ENCODE measurements around the gene PTK7.
A peak's percentile ranks its signal among the peaks of the same experiment; 100 is the strongest.

Gene PTK7

DNA sequence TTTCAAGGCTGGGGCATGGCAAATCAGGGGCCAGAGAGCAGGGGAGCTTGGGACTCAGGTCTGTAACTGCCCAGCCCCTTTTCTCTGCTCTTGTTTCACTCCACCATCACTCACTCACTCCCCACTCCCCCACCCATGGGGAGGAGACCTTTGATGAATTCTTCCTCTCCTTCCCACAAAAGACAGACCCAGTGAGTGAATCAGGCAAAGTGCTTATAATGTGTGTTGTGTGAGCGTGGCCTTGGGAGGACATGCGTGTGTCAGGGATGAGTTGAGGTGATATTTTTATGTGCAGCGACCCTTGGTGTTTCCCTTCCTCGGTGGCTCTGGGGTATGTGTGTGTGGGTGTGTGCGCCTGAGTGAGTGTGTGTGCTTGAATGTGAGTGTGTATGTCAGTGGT, 104.9 kb downstream of the PTK7 start:
- no peak for DNase-seq

DNA sequence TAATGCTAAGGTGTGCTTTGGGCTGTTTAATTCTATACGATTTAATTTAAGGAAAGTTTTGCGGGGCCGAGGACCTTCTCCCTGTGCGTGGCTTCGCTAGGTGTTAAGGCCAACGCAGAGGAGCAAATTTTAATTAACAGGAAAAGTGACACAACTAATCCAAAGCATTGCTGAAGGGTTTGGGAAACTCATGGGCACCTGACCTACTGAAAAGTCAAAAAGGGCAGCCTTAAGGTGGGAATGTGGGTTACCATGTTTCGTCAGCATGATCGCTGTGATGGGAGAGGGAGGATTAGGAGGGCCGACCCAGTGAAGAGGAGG, 105.5 kb downstream of the PTK7 start:
- DNase-seq, result no peak

DNA sequence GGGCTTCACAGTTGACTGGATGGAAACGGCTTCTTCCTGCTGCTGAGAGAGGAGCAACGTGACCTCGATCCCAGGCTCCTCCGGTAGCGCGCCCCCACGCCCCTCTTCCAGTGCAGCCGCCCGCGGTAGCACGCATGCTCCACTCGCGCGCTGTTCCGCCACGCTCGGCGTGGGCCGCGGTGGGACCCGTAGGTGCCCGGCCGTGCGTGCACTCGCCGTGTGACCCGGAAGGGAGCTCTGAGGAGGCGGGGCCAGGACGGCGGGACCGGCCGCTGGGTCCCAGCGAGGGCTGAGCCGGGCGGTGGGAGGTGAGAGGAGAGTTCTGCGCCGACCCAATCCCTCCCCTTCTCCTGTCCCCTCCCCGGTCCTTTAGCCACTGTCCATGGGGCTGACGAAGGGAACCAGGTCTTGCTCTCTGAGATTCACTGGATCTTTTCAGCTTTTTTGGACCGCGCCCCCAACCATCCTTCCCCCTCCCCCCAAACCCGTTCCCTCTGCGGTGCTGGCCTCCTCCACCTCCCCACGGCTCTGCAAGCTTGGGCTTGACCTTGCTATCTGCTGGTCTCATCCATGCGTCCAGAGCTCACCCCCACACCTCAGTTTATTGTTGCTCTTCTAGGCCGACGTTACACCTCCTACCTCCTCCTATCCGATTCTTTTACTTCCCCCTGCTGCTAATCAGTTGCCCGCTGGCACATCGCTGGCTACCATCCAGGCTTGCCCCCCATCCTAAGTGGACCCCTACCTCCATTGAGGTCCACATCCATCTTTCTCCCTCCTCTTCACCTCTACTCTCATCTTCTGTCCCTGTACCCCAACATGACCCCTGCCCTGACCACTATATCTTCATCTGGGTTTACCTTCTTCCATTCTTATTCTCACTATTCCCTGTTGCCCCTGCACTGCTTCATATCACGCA, 106.1 kb downstream of the PTK7 start, which contains the start of gene CUL9:
Gene CUL9 (plus strand): TSS at position 255 of the 919 bp plus-strand sequence. CDS start 2,115 bp downstream, outside the sequence.
- DNase-seq, result peak; percentile 84 to 95 (median 92)

DNA sequence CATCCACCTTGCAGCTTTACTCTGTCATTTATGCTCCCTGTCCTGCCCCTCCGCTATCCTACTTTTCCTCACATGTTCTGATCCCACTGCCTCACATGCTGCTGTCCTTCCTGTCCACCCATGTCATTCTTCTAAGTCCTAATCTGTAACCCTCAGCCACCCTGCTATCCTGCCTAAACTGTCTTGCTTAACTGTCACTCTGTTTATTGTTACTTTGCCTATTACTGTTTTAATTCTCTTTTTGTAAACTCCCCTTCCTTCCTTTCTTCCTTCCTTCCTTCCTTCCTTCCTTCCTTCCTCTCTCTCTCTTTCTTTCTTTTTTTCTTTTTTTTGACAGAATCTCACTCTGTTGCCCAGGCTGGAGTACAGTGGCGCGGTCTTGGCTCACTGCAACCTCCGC, 107.3 kb downstream of the PTK7 start:
- no peak for DNase-seq

DNA sequence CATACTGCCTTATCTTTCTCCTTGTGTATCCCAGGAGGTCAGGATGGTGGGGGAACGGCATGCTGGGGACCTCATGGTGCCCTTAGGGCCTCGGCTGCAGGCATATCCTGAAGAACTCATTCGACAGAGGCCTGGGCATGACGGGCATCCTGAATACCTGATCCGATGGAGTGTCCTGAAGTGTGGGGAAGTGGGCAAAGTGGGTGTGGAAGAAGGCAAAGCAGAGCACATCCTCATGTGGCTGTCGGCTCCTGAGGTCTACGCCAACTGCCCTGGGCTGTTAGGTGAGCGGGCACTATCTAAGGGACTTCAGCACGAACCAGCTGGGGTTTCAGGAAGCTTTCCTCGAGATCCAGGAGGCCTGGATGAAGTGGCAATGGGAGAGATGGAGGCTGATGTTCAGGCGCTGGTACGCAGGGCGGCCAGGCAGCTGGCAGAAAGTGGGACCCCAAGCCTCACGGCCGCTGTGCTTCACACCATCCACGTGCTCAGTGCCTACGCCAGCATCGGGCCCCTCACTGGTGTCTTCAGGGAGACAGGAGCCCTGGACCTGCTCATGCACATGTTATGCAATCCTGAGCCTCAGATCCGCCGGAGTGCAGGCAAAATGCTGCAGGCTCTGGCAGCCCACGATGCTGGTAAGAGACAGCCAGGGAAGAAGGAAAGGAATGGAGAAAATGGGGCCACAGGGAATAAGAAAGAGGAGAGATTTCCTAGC, 108.3 kb downstream of the PTK7 start:
- no peak for DNase-seq

DNA sequence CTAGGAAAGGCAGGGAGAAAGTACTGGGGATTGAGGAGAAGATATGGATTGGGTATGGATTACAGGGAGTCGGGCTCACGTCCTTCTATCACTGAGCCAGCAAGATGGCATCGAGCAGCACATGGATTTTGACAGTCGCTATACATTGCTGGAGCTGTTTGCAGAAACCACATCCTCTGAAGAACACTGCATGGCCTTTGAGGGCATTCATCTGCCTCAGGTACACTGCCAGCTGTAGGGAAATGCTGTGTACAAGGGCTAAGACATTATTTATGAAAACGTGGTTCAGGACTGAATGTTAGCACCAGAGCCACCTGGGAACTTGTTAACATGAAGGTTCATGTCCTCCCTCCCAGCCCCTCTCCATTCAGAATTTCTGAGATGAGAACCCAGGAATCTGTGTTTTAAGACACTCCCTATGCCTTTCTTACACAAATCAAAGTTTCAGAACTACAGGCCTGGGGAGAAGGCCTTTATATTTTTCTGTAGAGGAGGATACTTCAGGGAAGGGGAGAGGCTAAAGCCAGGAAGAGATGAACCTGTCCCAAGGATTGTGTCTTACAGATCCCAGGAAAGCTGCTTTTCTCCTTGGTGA, 109.4 kb downstream of the PTK7 start:
- no peak for DNase-seq

DNA sequence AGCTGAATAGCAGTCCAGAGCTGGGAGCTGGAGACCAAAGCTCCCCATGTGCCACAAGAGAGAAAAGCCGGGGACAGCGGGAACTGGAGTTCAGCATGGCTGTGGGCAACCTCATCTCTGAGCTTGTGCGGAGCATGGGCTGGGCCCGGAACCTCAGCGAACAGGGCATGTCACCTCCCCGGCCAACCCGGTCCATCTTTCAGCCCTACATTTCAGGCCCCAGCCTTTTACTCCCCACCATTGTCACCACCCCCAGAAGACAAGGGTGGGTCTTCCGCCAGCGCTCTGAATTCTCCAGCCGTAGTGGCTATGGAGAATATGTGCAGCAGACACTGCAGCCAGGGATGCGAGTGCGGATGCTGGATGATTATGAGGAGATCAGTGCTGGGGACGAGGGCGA, 109.9 kb downstream of the PTK7 start:
- no peak for DNase-seq

DNA sequence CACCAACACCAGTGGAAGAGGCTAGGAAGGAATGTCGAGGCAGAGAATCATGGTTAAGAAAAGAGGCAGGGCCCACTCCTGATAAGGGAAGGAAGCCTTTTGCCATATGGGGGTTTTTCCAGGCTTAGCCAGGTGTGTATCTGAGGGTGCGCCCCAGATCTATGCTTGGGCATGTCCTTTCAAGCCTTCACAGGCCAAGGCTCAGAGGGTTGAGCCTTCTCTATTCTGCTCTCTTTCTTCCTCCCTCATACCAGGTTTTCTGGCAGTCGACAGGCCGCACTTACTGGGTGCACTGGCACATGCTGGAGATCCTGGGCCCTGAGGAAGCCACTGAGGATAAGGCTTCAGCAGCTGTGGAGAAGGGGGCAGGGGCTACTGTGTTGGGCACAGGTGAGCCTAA, 110.6 kb downstream of the PTK7 start:
- DNase-seq, result no peak

DNA sequence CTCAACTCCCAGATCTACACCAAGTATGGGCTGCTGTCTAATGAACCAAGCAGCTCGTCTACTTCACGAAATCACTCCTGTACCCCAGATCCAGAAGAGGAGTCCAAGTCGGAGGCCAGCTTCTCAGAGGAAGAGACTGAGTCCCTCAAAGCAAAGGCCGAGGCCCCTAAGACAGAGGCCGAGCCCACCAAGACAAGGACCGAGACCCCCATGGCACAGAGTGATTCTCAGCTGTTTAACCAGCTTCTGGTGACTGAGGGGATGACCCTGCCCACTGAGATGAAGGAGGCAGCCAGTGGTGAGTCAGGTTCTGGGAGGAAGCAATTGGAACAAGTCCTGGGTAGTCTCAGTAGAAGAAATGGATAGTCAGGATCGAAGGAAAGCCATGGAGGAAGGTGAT, 111.7 kb downstream of the PTK7 start:
- DNase-seq, result no peak

DNA sequence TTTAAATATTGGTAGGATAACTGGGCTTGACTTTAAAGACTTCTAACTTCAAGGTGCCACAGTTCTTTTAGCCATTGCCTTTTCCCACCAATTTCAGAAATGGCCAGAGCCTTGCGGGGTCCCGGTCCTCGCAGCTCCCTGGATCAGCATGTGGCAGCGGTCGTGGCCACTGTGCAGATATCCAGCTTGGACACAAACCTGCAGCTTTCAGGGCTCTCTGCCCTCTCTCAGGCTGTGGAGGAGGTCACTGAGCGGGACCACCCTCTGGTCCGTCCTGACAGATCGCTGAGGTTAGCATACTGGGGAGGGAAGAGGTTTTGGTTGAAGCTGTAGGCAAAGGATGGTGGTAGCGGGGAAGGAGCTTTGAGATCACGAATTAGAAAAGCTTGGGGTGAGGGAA, 112.3 kb downstream of the PTK7 start:
- no peak for DNase-seq

DNA sequence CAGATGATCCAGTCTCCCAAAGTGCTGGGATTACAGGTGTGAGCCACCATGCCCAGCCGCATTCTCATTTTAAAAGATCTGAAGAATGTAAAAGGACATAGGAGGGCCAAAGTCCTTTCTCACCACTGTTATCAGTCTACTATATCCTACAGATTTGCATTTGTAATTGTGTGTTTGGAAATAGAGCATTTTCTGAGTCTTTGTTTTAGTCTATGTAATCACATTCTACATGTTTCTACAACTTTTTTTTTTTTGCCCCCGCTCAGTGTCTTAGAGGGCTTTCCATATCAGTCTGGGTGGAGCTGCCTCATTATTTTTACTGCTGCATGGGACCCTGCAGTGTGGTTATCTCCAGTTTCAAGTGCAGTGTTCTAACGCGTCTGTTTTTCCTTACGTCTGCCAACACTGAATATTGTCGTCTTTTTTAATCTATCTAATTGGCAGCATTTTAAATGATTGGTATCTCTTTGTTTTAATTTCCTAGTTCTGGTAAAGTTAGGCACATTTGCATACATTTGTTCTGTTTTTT, 113.7 kb downstream of the PTK7 start:
- no peak for DNase-seq

DNA sequence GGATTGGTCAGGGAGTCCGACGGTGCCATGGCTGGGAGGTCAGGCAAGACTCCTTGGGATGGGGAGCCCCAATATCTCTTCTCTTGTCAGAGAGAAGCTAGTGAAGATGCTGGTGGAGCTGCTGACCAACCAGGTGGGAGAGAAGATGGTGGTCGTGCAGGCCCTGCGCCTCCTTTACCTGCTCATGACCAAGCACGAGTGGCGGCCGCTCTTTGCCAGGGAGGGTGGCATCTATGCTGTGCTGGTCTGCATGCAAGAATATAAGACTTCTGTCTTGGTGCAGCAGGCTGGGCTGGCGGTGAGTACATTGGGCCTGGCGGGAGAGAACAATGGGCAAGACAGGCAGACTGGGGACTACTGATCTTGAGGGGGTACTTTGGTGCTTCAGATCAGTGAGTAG, 116.8 kb downstream of the PTK7 start:
- DNase-seq, result no peak

DNA sequence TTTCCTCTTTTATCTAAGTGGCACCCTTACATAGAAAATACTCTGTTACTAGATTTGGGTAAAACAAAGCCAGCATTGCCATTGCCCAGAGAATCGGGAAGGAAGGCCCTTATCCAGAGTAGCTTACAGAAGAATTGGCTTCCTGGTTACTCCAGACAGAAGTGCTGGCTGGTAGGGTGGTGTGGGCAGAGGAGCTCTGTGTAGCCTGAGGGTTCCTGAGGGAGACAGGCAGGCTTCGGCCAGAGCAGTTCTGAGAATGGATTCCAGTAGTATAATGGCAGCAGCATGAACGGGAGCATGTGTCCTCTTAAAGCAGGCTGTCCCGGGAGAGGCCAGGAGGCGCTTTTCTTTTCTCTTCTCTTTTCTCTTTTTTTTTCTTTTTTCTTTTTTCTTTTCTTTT, 117.8 kb downstream of the PTK7 start:
- DNase-seq, result no peak

DNA sequence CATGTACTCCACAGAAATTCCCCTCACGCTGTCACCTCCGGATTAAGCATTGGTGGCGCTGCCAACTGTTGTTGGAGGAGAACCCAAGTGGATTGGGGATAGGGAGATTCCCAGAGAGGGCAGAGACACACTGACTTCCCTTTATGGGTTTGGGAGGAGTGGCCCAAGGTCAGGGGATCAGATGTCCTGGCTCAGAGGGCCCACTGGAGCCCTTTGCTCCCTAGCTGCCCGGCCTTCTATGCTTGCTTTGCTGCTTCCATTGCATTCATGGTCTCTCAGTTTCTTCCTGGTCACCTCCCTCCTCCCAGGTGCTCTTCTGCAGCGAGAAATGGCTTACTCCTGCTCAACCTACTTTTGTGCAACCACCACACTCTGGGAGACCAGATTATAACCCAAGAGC, 120.2 kb downstream of the PTK7 start:
- no peak for DNase-seq

DNA sequence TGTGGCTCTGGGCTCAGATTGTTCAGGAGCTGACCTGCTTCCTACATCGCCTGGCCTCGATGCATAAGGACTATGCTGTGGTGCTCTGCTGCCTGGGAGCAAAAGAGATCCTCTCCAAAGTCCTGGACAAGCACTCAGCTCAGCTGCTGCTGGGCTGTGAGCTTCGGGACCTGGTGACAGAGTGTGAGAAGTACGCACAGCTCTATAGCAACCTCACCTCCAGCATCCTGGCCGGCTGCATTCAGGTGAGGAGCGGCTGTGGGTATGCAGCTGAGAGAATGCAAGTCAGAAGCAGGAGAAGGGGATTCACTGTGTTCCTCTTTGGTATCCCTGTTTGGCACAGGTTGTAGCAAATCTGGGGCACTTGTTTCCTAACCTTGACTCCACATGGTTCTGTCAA, 123.8 kb downstream of the PTK7 start:
- DNase-seq, result no peak

DNA sequence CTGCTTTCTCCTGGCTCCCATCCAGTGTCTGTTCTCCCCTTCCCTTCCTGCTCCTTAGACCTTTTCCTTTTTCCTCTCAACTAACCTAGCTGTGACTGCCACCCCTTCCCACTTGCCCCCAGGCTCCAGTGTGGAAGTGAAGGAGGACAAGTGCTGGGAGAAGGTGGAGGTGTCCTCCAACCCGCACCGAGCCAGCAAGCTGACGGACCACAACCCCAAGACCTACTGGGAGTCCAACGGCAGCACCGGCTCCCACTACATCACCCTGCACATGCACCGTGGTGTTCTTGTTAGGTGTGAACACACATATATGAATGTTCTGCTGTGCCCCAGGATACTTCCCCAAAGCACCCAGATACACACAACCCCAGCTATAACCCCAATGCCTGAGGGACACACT, 124.4 kb downstream of the PTK7 start:
- no peak for DNase-seq

DNA sequence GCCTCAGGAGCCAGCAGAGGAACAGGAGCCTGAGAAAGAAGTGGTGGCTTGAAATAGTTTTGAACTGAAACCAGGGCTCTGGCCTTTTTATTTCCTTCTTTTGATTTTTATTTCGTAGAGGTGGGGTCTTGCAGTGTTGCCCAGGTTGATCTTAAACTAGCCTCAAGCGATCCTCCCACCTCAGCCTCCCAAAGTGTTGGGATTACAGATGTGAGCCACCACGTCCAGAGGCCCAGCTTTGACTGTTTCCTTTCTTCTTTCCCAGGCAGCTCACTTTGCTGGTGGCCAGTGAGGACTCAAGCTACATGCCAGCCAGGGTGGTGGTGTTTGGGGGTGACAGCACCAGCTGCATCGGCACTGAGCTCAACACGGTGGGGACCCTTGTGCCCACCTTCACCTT, 126.3 kb downstream of the PTK7 start:
- no peak for DNase-seq

DNA sequence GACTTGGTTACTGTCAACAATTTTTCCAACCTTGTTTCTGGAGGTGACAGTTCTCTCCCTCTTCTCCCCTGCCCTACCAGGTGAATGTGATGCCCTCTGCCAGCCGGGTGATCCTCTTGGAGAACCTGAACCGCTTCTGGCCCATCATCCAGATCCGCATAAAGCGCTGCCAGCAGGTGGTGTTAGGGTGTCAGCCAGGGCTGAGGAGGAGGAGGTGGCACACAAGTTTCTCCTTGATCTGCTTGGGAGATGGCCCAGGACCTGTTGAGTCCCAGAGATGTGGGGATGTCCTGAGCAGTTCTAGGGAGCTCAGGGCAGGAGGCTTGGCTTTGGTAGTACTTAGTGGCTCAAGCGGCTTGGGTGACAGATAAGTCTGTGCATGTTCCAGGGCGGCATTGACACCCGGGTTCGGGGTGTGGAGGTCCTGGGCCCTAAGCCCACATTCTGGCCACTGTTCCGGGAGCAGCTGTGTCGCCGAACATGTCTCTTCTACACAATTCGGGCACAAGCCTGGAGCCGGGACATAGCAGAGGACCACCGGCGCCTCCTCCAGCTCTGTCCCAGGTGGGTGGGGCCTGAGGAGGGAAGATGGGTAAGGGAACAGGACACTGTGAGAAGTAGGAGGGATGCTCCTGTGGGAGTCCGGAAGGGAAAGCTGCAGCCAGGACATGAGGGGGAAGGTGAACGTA, 127.1 kb downstream of the PTK7 start:
- no peak for DNase-seq

DNA sequence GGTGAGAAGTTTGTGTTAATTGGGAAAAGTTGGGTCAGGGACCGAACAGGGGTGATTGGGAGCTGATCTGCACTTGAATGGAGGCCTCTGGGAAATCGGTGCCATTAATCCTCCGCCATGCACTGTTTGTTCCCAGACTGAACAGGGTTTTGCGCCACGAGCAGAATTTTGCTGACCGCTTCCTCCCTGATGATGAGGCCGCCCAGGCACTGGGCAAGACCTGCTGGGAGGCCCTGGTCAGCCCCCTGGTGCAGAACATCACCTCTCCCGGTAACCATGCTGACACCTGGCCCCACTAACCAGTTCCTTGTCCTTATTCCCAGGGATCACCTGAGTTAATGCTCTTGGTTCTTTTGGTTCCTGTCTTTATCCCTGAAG, 127.6 kb downstream of the PTK7 start:
- no peak for DNase-seq

DNA sequence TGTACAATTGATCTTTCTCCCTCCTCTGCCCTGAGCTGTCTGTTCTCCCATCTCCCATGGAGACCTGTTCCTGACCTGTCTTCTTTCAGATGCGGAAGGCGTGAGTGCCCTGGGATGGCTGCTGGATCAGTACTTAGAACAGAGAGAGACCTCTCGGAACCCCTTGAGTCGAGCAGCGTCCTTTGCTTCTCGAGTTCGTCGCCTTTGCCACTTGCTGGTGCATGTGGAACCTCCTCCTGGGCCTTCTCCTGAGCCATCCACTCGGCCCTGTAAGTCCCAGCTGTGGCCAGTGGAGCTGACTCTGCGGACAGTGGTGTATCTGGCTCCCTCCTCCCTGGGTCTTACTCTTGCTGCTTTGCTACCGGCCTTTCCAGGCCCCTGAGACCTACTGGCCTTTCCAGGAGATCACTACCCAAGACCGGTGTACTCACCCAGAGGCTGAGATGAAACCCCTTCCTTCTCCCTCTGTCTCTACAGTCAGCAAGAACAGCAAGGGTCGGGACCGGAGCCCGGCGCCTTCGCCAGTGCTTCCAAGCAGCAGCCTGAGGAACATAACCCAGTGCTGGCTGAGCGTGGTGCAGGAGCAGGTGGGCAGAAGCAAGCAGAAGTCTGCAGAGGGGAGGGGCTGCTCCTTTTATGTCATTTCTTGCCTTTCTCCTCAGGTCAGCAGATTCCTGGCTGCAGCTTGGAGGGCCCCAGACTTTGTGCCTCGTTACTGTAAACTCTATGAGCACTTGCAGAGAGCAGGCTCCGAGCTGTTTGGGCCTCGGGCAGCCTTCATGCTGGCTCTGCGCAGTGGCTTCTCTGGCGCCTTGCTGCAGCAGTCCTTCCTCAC, 128.4 kb downstream of the PTK7 start:
- DNase-seq, result no peak

DNA sequence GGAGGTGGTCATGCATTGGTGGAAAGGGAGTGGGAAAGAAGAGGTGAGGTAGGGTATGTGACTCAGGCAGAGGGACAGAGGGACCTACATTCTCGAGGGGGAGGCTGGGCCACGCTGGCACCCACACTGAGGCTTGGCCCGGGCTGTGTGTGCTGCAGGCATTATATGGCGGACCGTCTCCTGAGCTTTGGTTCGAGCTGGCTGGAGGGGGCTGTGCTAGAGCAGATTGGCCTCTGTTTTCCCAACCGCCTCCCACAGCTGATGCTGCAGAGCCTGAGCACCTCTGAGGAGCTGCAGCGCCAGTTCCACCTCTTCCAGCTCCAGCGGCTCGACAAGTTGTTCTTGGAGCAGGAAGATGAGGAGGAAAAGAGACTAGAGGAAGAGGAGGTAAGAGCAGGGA, 129.7 kb downstream of the PTK7 start:
- DNase-seq, result no peak

DNA sequence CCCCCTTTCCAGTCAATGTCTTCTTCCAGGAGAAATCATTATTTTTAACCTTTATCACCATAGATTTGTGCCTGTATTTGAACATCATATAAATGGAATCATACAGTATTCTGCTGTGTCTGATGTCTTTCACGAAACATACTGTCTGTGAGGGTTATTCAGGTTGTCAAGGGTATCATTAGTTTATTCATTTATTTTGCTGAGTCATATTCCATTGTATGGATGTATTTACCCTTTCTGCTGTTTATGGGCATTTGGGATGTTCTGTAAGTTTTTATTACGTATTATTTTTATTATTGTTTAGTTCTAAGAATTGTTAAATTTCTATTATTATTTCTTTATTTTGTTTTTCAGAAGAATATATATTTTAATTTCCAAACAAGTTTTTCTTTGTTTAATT, 131.2 kb downstream of the PTK7 start:
- no peak for DNase-seq
